Liver (tissue), 9 donors: ENCODE data around the gene ZNF239. TPM values are rescaled to one million over a fixed set of nuclear protein-coding genes. Genes with fewer than 3 reads are reported as not detected.
A peak's percentile ranks its signal among the peaks of the same experiment; 100 is the strongest.

Experiments used
- DNase-seq: peaks from one replicate; pipeline ENCODE4 v3.0.0-alpha.2; 2017; ENCODE audit warnings: low spot score
- H3K27ac ChIP-seq, 2 donors: one replicate each; pipeline ENCODE4 v1.7.0; 2013; ENCODE audit warnings: inconsistent platforms in 2 of 2, low read length in 2 of 2, control low read depth in 1 of 2, low read depth in 1 of 2, mild to moderate bottlenecking in 1 of 2
- H3K27me3 ChIP-seq, 4 donors: one replicate each; pipeline versions ENCODE4 v1.6.1 to v1.7.0; 2013; ENCODE audit warnings: low read length in 3 of 4, inconsistent platforms in 1 of 4, mild to moderate bottlenecking in 1 of 4, moderate library complexity in 1 of 4; ENCODE audit not compliant: control insufficient read depth in 4 of 4, insufficient read depth in 4 of 4
- H3K36me3 ChIP-seq, 4 donors: one replicate each; pipeline versions ENCODE4 v1.6.1 to v1.7.0; 2013; ENCODE audit warnings: low read length in 3 of 4, mild to moderate bottlenecking in 3 of 4, low read depth in 1 of 4, moderate library complexity in 1 of 4; ENCODE audit not compliant: control insufficient read depth in 4 of 4, insufficient read depth in 3 of 4
- H3K4me1 ChIP-seq, 4 donors: one replicate each; pipeline versions ENCODE4 v1.6.1 to v1.7.0; 2013; ENCODE audit warnings: low read length in 3 of 4, mild to moderate bottlenecking in 3 of 4, moderate library complexity in 1 of 4; ENCODE audit not compliant: control insufficient read depth in 4 of 4, insufficient read depth in 4 of 4
- H3K4me3 ChIP-seq, 3 donors: one replicate each; pipeline versions ENCODE4 v1.6.1 to v1.7.0; 2013; ENCODE audit warnings: low read length in 3 of 3, control low read depth in 1 of 3, low read depth in 1 of 3, mild to moderate bottlenecking in 1 of 3
- H3K9ac ChIP-seq, 2 donors: one replicate each; pipeline ENCODE4 v1.7.0; 2013; ENCODE audit warnings: low read length in 2 of 2, mild to moderate bottlenecking in 2 of 2, moderate library complexity in 2 of 2, control low read depth in 1 of 2, low read depth in 1 of 2
- H3K9me3 ChIP-seq, 4 donors: one replicate each; pipeline versions ENCODE4 v1.6.1 to v1.7.0; 2013; ENCODE audit warnings: low read length in 3 of 4; ENCODE audit not compliant: control insufficient read depth in 4 of 4
- EGR1 ChIP-seq, 2 donors: IDR thresholded peaks; 2 replicates each; pipeline ENCODE4 v1.6.1; 2016 to 2018; ENCODE audit warnings: antibody characterized with exemption in 2 of 2, low read depth in 2 of 2
- FOXA1 ChIP-seq: IDR thresholded peaks from 2 replicates; pipeline ENCODE4 v1.6.1; 2016; ENCODE audit warnings: antibody characterized with exemption
- FOXA2 ChIP-seq: IDR thresholded peaks from 2 replicates; pipeline ENCODE4 v1.6.1; 2016; ENCODE audit warnings: antibody characterized with exemption
- GABPA ChIP-seq, 2 donors: IDR thresholded peaks in 1 of 2; conservative IDR thresholded peaks in 1 of 2; 2 replicates each; pipeline ENCODE4 v1.6.1; 2016; ENCODE audit warnings: antibody characterized with exemption in 2 of 2, mild to moderate bottlenecking in 1 of 2, moderate library complexity in 1 of 2
- HNF4A ChIP-seq, 2 donors: conservative IDR thresholded peaks; 2 replicates each; pipeline ENCODE4 v1.6.1; 2016; ENCODE audit warnings: antibody characterized with exemption in 2 of 2, mild to moderate bottlenecking in 2 of 2
- HNF4G ChIP-seq: IDR thresholded peaks from 2 replicates; pipeline ENCODE4 v1.6.1; 2016; ENCODE audit warnings: antibody characterized with exemption
- NR2F2 ChIP-seq: IDR thresholded peaks from 2 replicates; pipeline ENCODE4 v1.6.1; 2016; ENCODE audit warnings: antibody characterized with exemption
- RXRA ChIP-seq, 2 donors: IDR thresholded peaks; 2 replicates each; pipeline ENCODE4 v1.6.1; 2017 to 2018; ENCODE audit warnings: antibody characterized with exemption in 2 of 2, mild to moderate bottlenecking in 1 of 2
- SP1 ChIP-seq: IDR thresholded peaks from 2 replicates; pipeline ENCODE4 v1.6.1; 2018; ENCODE audit warnings: antibody characterized with exemption, mild to moderate bottlenecking
- TAF1 ChIP-seq: conservative IDR thresholded peaks from 2 replicates; pipeline ENCODE4 v1.6.1; 2016; ENCODE audit warnings: antibody characterized with exemption, mild to moderate bottlenecking
- YY1 ChIP-seq: IDR thresholded peaks from 2 replicates; pipeline ENCODE4 v1.6.1; 2016; ENCODE audit warnings: antibody characterized with exemption, mild to moderate bottlenecking
- WGBS: extraction: QIAGEN DNeasy Blood & Tissue Kit; methylation state at CpG from one replicate; pipeline ENCODE4 v1.1.7; 2013; 5-methylcytosine and 5-hydroxymethylcytosine counted together
- polyA plus RNA-seq, 2 donors: library from polyadenylated mRNA; stranded (reverse) in 1 of 2; unstranded in 1 of 2; fragments of 200-250 nt in 1 of 2; fragments of >200 nt in 1 of 2; fragmentation: Nextera tagmentation in 1 of 2; extraction: Ambion mirVana in 1 of 2; gene quantifications; one replicate each; pipeline versions ENCODE4 v1.2.1 to v1.2.3, GENCODE V29; 2013 to 2015
- total RNA-seq, 2 donors: library from RNA; depleted of rRNA; stranded (reverse); fragments of >200 nt; gene quantifications; one replicate each; pipeline ENCODE4 v1.2.3, GENCODE V29; 2014
- TF ChIP-seq, protein P1 (sequence below): fragments of 150-350 bp; IDR thresholded peaks from 2 replicates; pipeline ENCODE4 v1.5.1; 2017; ENCODE audit warnings: improper control_type of control experiment, low read depth, low read length; ENCODE audit not compliant: missing input control
- TF ChIP-seq, protein P2 (sequence below): IDR thresholded peaks from 2 replicates; pipeline ENCODE4 v1.6.1; 2016; ENCODE audit warnings: antibody characterized with exemption
- TF ChIP-seq, protein P3 (sequence below): IDR thresholded peaks from 2 replicates; pipeline ENCODE4 v1.6.1; 2016; ENCODE audit warnings: antibody characterized with exemption
- TF ChIP-seq, protein P4 (sequence below): IDR thresholded peaks from 2 replicates; pipeline ENCODE4 v1.6.1; 2016; ENCODE audit warnings: antibody characterized with exemption
- donor health status: healthy.
- donor health status: healthy.
- donor health status: healthy.
- donor health status: healthy.
- donor health status: healthy.

Gene ZNF239
- total RNA-seq = 1 to 10 TPM; 1.5 to 2.1 TPM
- under 1 TPM; 0.57 to 0.69 TPM for polyA plus RNA-seq

DNA sequence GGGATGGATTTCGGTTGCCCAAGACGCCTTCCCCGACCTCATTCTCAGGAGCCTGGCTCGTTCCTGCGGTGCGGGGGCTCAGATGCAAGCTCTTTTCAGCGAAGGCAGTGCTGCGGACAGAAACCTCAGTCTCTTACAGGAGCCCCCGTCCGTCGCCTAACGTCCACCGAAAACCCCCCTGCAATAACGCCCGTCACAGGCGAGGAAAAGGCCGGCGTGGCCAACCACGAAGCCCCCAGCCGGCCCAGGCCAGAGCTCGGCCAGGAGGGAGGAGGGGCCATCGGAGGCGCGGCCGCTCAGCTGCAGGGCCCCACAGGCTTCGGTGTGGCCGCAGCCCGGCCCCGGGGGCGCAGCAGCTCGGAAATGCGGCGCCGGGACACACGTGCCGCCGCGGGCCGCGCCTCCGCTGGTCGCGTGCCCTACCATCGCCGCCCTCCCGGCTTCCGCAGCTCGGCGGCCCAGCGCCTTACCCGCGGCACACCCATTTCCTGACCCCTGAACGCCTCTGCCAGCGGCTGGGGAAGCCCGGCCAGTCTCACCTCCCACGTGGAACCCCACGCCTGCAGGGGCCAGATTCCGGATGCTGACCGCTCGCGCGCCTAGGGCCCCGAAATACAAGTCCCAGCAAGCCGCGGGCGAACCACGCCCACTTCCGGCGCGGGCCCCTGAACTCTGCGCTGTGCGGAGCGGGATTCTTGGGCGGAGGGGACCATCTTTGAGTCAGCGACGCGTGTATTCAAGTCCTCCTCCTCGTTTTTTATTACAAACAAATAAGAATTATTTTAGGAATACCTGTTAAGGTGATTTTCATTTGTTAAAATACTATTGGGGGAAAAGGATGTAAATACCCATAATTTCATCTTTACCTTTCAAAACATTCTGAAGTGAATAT lies at the start of gene ZNF239:
Gene ZNF239 (minus strand): TSS at position 616 of the 892 bp plus-strand sequence. CDS start 16,537 bp downstream, outside the sequence.
- Histone ChIP-seq H3K9me3 (peaks cover 0 to 2% (median 0%) of the 10 kb centered on the region in 4 donors), H3K4me3 (peak within 1 kb of the TSS; percentile 44 to 85 (median 73)), H3K36me3 (no peaks in the 10 kb centered on the region), H3K27me3 (no peaks in the 10 kb centered on the region), H3K9ac (no peak within 1 kb of the TSS), H3K4me1 (peaks cover 0 to 3% (median 0%) of the 10 kb centered on the region in 4 donors), H3K27ac (peak within 1 kb of the TSS; percentile 40 to 59)
- WGBS = 7% methylated on average over 78 of the region's 78 CpGs
- DNase-seq = peak; percentile 78
- TF ChIP-seq FOXA1 = no peak
- no peak for TF ChIP-seq HNF4G
- TF ChIP-seq, protein P1, sequence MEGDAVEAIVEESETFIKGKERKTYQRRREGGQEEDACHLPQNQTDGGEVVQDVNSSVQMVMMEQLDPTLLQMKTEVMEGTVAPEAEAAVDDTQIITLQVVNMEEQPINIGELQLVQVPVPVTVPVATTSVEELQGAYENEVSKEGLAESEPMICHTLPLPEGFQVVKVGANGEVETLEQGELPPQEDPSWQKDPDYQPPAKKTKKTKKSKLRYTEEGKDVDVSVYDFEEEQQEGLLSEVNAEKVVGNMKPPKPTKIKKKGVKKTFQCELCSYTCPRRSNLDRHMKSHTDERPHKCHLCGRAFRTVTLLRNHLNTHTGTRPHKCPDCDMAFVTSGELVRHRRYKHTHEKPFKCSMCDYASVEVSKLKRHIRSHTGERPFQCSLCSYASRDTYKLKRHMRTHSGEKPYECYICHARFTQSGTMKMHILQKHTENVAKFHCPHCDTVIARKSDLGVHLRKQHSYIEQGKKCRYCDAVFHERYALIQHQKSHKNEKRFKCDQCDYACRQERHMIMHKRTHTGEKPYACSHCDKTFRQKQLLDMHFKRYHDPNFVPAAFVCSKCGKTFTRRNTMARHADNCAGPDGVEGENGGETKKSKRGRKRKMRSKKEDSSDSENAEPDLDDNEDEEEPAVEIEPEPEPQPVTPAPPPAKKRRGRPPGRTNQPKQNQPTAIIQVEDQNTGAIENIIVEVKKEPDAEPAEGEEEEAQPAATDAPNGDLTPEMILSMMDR = no peak
- TF ChIP-seq, protein P2, sequence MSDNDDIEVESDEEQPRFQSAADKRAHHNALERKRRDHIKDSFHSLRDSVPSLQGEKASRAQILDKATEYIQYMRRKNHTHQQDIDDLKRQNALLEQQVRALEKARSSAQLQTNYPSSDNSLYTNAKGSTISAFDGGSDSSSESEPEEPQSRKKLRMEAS = peak; percentile 73
- peak in 1 of 2 donors; percentile 18 for TF ChIP-seq HNF4A (conservative IDR thresholded peaks at IDR 0.05)
- TF ChIP-seq, protein P3, sequence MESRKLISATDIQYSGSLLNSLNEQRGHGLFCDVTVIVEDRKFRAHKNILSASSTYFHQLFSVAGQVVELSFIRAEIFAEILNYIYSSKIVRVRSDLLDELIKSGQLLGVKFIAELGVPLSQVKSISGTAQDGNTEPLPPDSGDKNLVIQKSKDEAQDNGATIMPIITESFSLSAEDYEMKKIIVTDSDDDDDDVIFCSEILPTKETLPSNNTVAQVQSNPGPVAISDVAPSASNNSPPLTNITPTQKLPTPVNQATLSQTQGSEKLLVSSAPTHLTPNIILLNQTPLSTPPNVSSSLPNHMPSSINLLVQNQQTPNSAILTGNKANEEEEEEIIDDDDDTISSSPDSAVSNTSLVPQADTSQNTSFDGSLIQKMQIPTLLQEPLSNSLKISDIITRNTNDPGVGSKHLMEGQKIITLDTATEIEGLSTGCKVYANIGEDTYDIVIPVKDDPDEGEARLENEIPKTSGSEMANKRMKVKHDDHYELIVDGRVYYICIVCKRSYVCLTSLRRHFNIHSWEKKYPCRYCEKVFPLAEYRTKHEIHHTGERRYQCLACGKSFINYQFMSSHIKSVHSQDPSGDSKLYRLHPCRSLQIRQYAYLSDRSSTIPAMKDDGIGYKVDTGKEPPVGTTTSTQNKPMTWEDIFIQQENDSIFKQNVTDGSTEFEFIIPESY = no peak
- peak; percentile 48 for TF ChIP-seq YY1
- TF ChIP-seq GABPA (IDR thresholded peaks at IDR 0.05 in 1 of 2, conservative IDR thresholded peaks at IDR 0.05 in 1 of 2) = peak; percentile 70 to 89
- peak; percentile 44 for TF ChIP-seq NR2F2
- TF ChIP-seq, protein P4, sequence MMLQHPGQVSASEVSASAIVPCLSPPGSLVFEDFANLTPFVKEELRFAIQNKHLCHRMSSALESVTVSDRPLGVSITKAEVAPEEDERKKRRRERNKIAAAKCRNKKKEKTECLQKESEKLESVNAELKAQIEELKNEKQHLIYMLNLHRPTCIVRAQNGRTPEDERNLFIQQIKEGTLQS = no peak
- peak; percentile 62 for TF ChIP-seq SP1
- TF ChIP-seq TAF1 = no peak
- no peak for TF ChIP-seq EGR1 (IDR thresholded peaks at IDR 0.05; ENCODE audit: low read depth in 2 of 2)
- TF ChIP-seq RXRA (IDR thresholded peaks at IDR 0.05) = peak; percentile 31 to 34

DNA sequence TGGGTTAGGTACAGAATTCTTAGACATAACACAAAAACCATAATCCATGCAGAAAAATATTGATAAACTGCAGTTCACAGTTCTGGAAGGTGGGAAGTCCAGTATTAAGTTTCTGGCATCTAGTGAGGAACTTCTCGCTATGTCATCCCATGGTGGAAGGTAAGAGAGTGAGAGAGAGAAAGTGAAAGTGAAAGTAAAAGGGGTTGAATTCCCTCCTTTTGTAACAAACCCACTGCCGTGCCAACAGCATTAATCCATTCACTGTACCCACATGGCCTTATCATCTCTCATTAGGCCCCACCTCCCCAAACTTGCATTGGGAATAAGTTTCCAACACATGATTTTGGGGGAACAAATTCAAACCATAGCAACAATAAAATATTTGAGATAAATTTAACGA lies 48.9 kb upstream of the ZNF239 start:
- peak overlapping the region in 2 of 3 donors; percentile 50 to 59 for H3K4me3 ChIP-seq
- peak overlapping the region in 1 of 2 donors; percentile 56 for H3K27ac ChIP-seq
- no peak for DNase-seq
- peaks cover 0 to 6% (median under 1%) of the 10 kb centered on the region in 4 donors for H3K4me1 ChIP-seq
- peaks cover 0 to 6% (median 3%) of the 10 kb centered on the region in 4 donors for H3K9me3 ChIP-seq
- TF ChIP-seq FOXA2 = no peak
- no peak for TF ChIP-seq NR2F2
- TF ChIP-seq, protein P1 = no peak
- TF ChIP-seq RXRA (IDR thresholded peaks at IDR 0.05) = no peak
- TF ChIP-seq, protein P2 = no peak
- no peaks in the 10 kb centered on the region for H3K36me3 ChIP-seq
- H3K9ac ChIP-seq = peak overlapping the region in 1 of 2 donors; percentile 71
- no peaks in the 10 kb centered on the region for H3K27me3 ChIP-seq
- 44% methylated on average over 3 of the region's 3 CpGs for whole genome bisulfite sequencing
